Limb (tissue), 2 donors: ENCODE measurements around the gene CHD8.
"Not testable (repeated sequence)": the region's sequence is repeated elsewhere in the genome, so short reads cannot be mapped to it uniquely, and the experiment has no call there.

Experiments used
- DNase-seq, 2 donors: peaks; one replicate each; pipeline ENCODE4 v3.0.0-alpha.2; 2016; ENCODE audit errors: extremely low spot score in 2 of 2

CHD8 gene

GRCh38 chr14:21455912-21456667 lies at the start of gene CHD8:
Gene CHD8 (minus strand): TSS chr14:21456123. CDS start chr14:21431643, 24,480 bp downstream.
- DNase-seq: peak; percentile 98 to 100

GRCh38 chr14:21505012-21505553 lies 49.2 kb upstream of the CHD8 start:
- DNase-seq: no peak

GRCh38 chr14:21503376-21503775 lies 47.5 kb upstream of the CHD8 start:
- no peak for DNase-seq

- DNase-seq: no peak
Measured at GRCh38 chr14:21501568-21501967, 45.6 kb upstream of the CHD8 start.

GRCh38 chr14:21498540-21499526 lies 42.9 kb upstream of the CHD8 start:
- DNase-seq: peak in 1 of 2 donors; percentile 63

- no peak for DNase-seq
Measured at GRCh38 chr14:21496453-21496852, 40.5 kb upstream of the CHD8 start.

- DNase-seq: no peak
Measured at GRCh38 chr14:21494902-21495762, 39.2 kb upstream of the CHD8 start.

GRCh38 chr14:21486640-21487087 lies 30.7 kb upstream of the CHD8 start:
- DNase-seq: no peak

- peak; percentile 98 to 99 for DNase-seq
Measured at GRCh38 chr14:21476925-21477681, 21.2 kb upstream of the CHD8 start, which contains the start of the genes RAB2B and TOX4. Gene RAB2B (minus strand): TSS chr14:21476959. CDS start chr14:21476872, 87 bp downstream. Gene TOX4 (plus strand): TSS chr14:21477195. CDS start chr14:21477279, 84 bp downstream.

- peak in 1 of 2 donors; percentile 92 for DNase-seq
Measured at GRCh38 chr14:21476523-21476924, 20.6 kb upstream of the CHD8 start.

- no peak for DNase-seq
Measured at GRCh38 chr14:21475767-21476522, 20.0 kb upstream of the CHD8 start.

- no peak for DNase-seq
Measured at GRCh38 chr14:21467616-21468015, 11.7 kb upstream of the CHD8 start.

GRCh38 chr14:21455592-21455911 lies 371 bp downstream of the CHD8 start:
- no peak for DNase-seq

- DNase-seq: no peak
Measured at GRCh38 chr14:21454843-21455544, 929 bp downstream of the CHD8 start.

- DNase-seq: no peak
Measured at GRCh38 chr14:21449899-21450216, 6.1 kb downstream of the CHD8 start.

- DNase-seq: not testable (repeated sequence)
Measured at GRCh38 chr14:21442657-21443056, 13.3 kb downstream of the CHD8 start.

- DNase-seq: no peak
Measured at GRCh38 chr14:21440859-21441258, 15.1 kb downstream of the CHD8 start.

- DNase-seq: peak; percentile 98 to 100
Measured at GRCh38 chr14:21437063-21437901, 18.6 kb downstream of the CHD8 start.
